Mammary epithelial cell (primary cell): ENCODE data around the gene RTN4RL1.

Source experiments
- CTCF ChIP-seq, 2 donors: IDR thresholded peaks in 1 of 2; conservative IDR thresholded peaks in 1 of 2; 2 replicates each; pipeline ENCODE4 v1.5.1; 2011 to 2012; ENCODE audit warnings: inconsistent platforms in 2 of 2, low read length in 2 of 2, mild to moderate bottlenecking in 2 of 2, control low read depth in 1 of 2, low read depth in 1 of 2; ENCODE audit not compliant: insufficient read depth in 1 of 2; ENCODE audit errors: extremely low read depth in 1 of 2
- EZH2 ChIP-seq: IDR thresholded peaks from 2 replicates; pipeline ENCODE4 v1.6.1; 2012; ENCODE audit warnings: low read length, inconsistent platforms, borderline replicate concordance

GRCh38 chr17:2071024-2071385 is 45.9 kb upstream of the RTN4RL1 start:
- no peak for TF ChIP-seq CTCF (conservative IDR thresholded peaks at IDR 0.05 in 1 of 2, IDR thresholded peaks at IDR 0.05 in 1 of 2; ENCODE audit: extremely low read depth in 1 of 2, insufficient read depth in 1 of 2, low read depth in 1 of 2, low read length in 2 of 2)
- no peak for TF ChIP-seq EZH2
